ENCODE measurements around the gene SUGCT.
"Not testable (repeated sequence)": the region's sequence is repeated elsewhere in the genome, so short reads cannot be mapped to it uniquely, and the experiment has no call there.

Gene SUGCT

GRCh38 chr7:40332516-40332915 lies 197.7 kb downstream of the SUGCT start:
- no peak for DNase-seq

- no peak for DNase-seq
These were observed 207.0 kb downstream of the SUGCT start for GRCh38 chr7:40341836-40342235.

GRCh38 chr7:40346554-40346953 lies 211.7 kb downstream of the SUGCT start:
- DNase-seq = no peak

- DNase-seq = no peak
These were observed 213.4 kb downstream of the SUGCT start for GRCh38 chr7:40348126-40348728.

GRCh38 chr7:40350100-40350499 lies 215.3 kb downstream of the SUGCT start:
- no peak for DNase-seq

GRCh38 chr7:40354711-40355110 lies 219.9 kb downstream of the SUGCT start:
- DNase-seq = no peak

- DNase-seq = no peak
These were observed 221.5 kb downstream of the SUGCT start for GRCh38 chr7:40356312-40356711.

GRCh38 chr7:40356871-40357709 lies 222.3 kb downstream of the SUGCT start:
- no peak for DNase-seq

- DNase-seq = no peak
These were observed 235.0 kb downstream of the SUGCT start for GRCh38 chr7:40369641-40370277.

- DNase-seq = no peak
These were observed 237.1 kb downstream of the SUGCT start for GRCh38 chr7:40371806-40372440.

GRCh38 chr7:40374575-40374974 lies 239.8 kb downstream of the SUGCT start:
- no peak for DNase-seq

GRCh38 chr7:40380111-40380510 lies 245.3 kb downstream of the SUGCT start:
- no peak for DNase-seq

GRCh38 chr7:40382145-40382544 lies 247.3 kb downstream of the SUGCT start:
- no peak for DNase-seq

- no peak for DNase-seq
These were observed 258.9 kb downstream of the SUGCT start for GRCh38 chr7:40393660-40394059.

- no peak for DNase-seq
These were observed 259.6 kb downstream of the SUGCT start for GRCh38 chr7:40394400-40394799.

GRCh38 chr7:40400525-40400924 lies 265.7 kb downstream of the SUGCT start:
- DNase-seq = no peak

GRCh38 chr7:40401406-40401805 lies 266.6 kb downstream of the SUGCT start:
- no peak for DNase-seq

GRCh38 chr7:40402661-40403060 lies 267.9 kb downstream of the SUGCT start:
- DNase-seq = no peak

- no peak for DNase-seq
These were observed 269.1 kb downstream of the SUGCT start for GRCh38 chr7:40403703-40404476.

GRCh38 chr7:40405991-40406390 lies 271.2 kb downstream of the SUGCT start:
- no peak for DNase-seq

- DNase-seq = no peak
These were observed 277.5 kb downstream of the SUGCT start for GRCh38 chr7:40412323-40412722.

- DNase-seq = not testable (repeated sequence)
These were observed 279.9 kb downstream of the SUGCT start for GRCh38 chr7:40414704-40415103.

GRCh38 chr7:40418448-40418847 lies 283.6 kb downstream of the SUGCT start:
- no peak for DNase-seq
